ENCODE results near the gene OGN. TPM values are rescaled to one million over a fixed set of nuclear protein-coding genes. Genes with fewer than 3 reads are reported as not detected.

Gene OGN
- total RNA-seq, 3 donors from 2014 or later = 2.1 to 28.3 (median 6.6) TPM

- DNase-seq = no peak
- Histone ChIP-seq H3K36me3 (ENCODE audit: low read depth) (no peaks in the 10 kb centered on the region), H3K4me1 (ENCODE audit: low read depth) (no peaks in the 10 kb centered on the region), H3K9me3 (no peaks in the 10 kb centered on the region), H3K4me3 (no peak overlapping the region)
- no peak for ATAC-seq
- no peak for TF ChIP-seq CTCF (IDR thresholded peaks at IDR 0.05)
- intact Hi-C loops (cut with DNase I, micrococcal nuclease) = no loop called here
Measured at GRCh38 chr9:92438900-92439526, 34.6 kb upstream of the OGN start.

GRCh38 chr9:92435263-92435662 lies 30.9 kb upstream of the OGN start:
- no peaks in the 10 kb centered on the region for H3K9me3 ChIP-seq
- H3K36me3 ChIP-seq (ENCODE audit: low read depth) = no peaks in the 10 kb centered on the region
- H3K4me1 ChIP-seq (ENCODE audit: low read depth) = no peaks in the 10 kb centered on the region
- no peak for TF ChIP-seq CTCF (IDR thresholded peaks at IDR 0.05)
- H3K4me3 ChIP-seq = no peak overlapping the region
- ATAC-seq = no peak
- DNase-seq = no peak
- intact Hi-C loops (cut with DNase I, micrococcal nuclease) = no loop called here

DNA sequence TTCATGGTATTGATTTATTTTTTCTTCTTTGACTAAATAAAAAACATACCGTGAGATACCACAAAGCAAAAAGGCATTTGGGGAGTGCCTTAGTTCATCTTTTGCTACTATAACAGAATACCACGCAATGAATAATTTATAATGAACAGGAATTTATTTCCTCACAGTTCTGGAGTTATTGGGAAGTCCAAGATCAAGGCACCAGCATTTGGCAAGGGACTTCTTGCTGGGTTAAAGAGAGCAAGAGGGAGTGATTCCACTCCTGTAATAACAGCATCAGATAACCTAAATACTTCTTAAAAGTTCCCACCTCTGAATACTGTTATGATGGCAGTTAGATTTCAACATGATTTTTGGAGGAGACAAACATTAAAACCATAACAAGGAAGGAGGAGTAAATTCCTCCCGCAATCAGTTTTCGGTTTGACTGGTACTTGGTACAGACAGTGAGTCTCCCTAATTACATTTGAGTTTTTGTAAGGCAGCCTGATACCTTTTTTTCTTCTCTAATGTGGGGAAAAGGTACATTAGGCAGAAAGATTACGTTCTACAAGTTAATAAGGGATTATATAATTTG lies 28.7 kb upstream of the OGN start:
- DNase-seq (no peak), ATAC-seq (no peak)
- no peaks in the 10 kb centered on the region for H3K4me1 ChIP-seq (ENCODE audit: low read depth)
- H3K9me3 ChIP-seq = no peaks in the 10 kb centered on the region
- TF ChIP-seq CTCF (IDR thresholded peaks at IDR 0.05) = no peak
- no peak overlapping the region for H3K4me3 ChIP-seq
- H3K36me3 ChIP-seq (ENCODE audit: low read depth) = no peaks in the 10 kb centered on the region
- intact Hi-C loops (cut with DNase I, micrococcal nuclease) = no loop called here

- no peaks in the 10 kb centered on the region for H3K4me1 ChIP-seq (ENCODE audit: low read depth)
- TF ChIP-seq CTCF (IDR thresholded peaks at IDR 0.05) = no peak
- H3K4me3 ChIP-seq = no peak overlapping the region
- H3K9me3 ChIP-seq = no peaks in the 10 kb centered on the region
- DNase-seq = no peak
- intact Hi-C loops (cut with DNase I, micrococcal nuclease) = no loop called here
- no peaks in the 10 kb centered on the region for H3K36me3 ChIP-seq (ENCODE audit: low read depth)
- ATAC-seq = no peak
Measured at GRCh38 chr9:92432350-92432749, 28.0 kb upstream of the OGN start.

DNA sequence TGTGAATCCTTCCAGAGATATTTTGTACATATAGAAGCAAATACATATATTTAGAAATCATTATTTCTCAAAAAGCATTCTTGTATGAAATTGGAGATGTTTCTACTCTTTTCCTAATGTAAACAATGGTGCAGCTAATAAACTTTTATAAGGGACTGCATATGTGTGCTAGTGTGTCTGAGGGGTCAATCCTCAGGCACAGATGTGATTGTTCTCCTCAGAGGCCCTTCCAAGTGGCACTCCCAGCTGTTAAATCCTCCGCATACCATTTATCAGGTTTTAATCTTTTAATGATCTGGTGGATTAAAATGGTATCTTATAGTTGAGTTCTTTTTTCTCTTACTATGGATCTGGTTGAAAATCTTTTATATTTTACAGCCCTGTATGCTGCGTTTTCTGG lies 25.5 kb upstream of the OGN start:
- Histone ChIP-seq H3K4me1 (ENCODE audit: low read depth) (no peaks in the 10 kb centered on the region), H3K4me3 (no peak overlapping the region), H3K36me3 (ENCODE audit: low read depth) (no peaks in the 10 kb centered on the region), H3K9me3 (no peaks in the 10 kb centered on the region)
- no peak for ATAC-seq
- intact Hi-C loops (cut with DNase I, micrococcal nuclease) = no loop called here
- TF ChIP-seq CTCF (IDR thresholded peaks at IDR 0.05) = no peak
- no peak for DNase-seq

Measured in mucosa of descending colon (tissue), 3 donors.